HG03575 (cell line): ENCODE data around the gene MUTYH.
"Not testable (repeated sequence)": the region's sequence is repeated elsewhere in the genome, so short reads cannot be mapped to it uniquely, and the experiment has no call there.

Experiments used
- ATAC-seq: cut with Tn5 transposase; IDR thresholded peaks from one replicate; pipeline ENCODE4 v1.9.1; 2021; ENCODE audit not compliant: unreplicated experiment, insufficient number of reproducible peaks, low FRiP score; ENCODE audit errors: extremely low read depth

Gene MUTYH

DNA sequence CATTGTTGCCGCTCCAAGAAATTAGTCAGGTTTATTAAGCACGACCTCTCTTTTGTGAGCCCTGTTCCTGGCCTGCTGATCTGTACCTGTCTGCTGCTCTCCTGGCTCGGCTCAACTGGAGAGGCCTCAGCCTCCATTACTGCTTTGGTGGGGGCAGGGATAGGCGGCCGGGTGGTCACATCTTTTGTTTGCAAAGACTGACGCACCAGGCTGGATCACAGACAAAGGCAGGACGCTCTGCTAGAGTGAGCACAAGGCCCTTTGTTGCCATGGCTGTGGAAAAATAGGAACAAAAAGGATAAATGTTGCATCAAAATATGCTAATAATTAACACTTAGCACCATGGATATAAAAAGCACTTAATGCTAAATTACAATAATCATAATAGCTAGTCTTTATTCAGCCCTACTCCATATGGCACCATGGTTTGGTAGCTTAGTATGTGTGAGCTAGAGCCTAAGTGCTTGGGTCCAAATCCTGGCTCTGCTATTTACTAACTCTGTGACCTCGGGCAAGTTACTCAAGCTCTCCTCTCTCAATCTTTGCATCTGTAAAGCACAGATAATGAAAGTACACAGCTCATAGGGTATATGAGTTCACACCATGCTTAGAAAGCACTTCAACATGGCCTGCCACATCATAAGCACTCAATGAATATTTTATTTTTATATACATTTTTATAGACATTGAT lies 42.4 kb downstream of the MUTYH start:
- ATAC-seq = no peak

DNA sequence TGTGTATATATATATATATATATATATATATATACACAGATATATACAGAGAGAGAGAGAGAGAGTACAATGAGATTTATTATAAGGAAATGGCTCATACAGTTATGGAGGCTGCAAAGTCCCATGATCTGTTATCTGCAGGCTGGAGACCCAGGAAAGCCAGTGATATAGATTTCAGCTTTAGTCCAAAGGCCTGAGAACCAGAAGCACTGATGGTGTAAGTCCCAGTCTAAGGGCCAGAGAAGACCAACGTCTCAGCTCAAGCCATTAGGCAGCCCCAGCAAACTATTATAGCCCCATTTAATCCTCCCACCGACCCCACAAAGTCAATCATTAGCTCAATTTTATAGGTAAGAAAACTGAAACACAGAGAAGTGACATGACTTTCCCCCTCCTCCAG lies 48.5 kb downstream of the MUTYH start:
- ATAC-seq = no peak

DNA sequence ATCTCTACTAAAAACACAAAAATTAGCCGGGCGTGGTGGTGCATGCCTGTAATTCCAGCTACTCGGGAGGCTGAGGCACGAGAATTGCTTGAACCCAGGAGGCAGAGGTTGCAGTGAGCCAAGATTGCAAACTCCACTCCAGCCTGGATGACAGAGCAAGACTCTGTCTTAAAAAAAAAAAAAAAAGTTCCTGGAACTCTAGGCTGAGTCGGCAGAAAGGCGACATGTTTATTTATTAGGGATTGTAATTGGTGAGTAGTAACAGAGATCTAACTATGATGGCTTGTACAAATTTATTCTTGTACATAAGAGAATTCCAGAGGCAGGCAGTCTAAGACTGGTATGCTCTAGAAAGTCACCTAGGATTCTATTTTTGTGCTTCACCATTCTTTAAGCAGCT lies 49.2 kb downstream of the MUTYH start:
- not testable (repeated sequence) for ATAC-seq

DNA sequence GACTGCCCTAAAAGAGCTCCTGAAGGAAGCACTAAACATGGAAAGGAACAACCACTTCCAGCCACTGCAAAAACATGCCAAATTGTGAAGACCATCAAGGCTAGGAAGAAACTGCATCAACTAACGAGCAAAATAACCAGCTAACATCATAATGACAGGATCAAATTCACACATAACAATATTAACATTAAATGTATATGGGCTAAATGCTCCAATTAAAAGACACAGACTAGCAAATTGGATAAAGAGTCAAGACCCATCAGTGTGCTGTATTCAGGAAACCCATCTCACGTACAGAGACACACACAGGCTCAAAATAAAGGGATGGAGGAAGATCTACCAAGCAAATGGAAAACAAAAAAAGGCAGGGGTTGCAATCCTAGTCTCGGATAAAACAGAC lies 53.7 kb downstream of the MUTYH start:
- not testable (repeated sequence) for ATAC-seq

DNA sequence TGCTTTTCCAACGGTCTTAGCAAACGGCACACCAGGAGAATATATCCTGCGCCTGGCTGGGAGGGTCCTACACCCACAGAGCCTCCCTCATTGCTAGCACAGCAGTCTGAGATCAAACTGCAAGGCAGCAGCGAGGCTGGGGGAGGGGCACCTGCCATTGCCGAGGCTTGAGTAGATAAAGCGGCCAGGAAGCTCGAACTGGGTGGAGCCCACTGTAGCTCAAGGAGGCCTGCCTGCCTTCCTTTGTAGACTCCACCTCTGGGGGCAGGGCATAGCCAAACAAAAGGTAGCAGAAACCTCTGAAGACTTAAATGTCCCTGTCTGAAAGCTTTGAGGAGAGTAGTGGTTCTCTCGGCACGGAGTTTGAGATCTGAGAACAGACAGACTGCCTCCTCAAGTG lies 55.4 kb downstream of the MUTYH start:
- not testable (repeated sequence) for ATAC-seq

DNA sequence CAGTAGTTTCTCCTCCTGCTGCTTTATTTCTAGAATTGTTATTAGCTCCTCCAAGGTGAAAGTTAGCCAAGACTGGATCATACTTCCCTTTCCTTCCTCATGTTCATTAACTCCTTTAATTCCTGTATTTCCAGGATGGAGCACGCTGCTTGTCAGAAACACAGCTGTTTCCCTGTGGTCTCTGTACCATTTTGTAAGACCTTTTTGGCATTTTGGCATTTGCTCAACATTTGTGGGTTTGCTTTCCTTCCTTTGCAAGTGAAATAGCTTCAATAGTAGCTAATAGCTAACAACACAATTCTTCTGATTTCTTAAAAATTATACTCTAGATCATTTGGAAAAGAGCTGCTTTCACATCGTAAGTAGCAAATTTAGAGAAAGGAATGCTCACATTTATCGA lies 57.9 kb downstream of the MUTYH start:
- no peak for ATAC-seq
